ENCODE measurements around the gene CD52.
"Not testable (repeated sequence)": the region's sequence is repeated elsewhere in the genome, so short reads cannot be mapped to it uniquely, and the experiment has no call there.

The CD52 gene

DNA sequence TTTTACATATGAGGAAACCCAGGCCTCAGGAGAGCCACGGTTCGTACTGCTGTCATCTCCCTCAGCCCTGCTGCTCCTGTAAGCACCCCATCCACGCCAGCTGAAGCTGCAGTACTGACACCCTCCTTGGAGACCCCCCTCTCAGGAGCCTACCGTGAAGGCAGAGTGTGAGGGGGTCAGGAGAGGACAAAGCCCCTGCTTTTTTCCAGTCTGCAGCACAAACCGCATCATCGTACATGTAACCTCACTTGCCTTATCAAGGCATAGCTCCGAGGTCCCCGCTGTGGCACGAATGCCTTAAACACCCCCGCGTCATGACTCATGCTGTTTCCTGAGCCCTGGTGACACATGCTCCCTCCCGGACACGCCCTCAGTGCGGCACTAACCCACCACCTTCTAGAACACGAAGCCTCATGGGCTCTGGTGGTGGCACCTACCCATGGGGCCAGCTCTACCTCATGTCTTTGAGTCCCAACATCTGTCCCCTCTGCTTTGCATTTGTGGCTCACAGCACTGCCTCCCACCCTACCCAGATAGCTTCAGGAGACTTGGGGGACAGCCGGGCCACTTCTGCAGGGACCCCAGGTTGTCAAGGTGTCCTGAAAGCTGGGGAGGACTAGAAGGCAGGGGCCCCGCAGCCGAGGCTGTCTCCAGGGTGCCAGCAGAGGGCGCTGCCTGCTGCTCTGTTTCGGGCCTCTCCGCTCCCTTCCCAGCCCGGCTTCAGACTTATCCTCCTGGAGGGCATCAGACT lies 33.0 kb upstream of the CD52 start:
- peak; percentile 97 for DNase-seq (ENCODE audit: low read depth)

DNA sequence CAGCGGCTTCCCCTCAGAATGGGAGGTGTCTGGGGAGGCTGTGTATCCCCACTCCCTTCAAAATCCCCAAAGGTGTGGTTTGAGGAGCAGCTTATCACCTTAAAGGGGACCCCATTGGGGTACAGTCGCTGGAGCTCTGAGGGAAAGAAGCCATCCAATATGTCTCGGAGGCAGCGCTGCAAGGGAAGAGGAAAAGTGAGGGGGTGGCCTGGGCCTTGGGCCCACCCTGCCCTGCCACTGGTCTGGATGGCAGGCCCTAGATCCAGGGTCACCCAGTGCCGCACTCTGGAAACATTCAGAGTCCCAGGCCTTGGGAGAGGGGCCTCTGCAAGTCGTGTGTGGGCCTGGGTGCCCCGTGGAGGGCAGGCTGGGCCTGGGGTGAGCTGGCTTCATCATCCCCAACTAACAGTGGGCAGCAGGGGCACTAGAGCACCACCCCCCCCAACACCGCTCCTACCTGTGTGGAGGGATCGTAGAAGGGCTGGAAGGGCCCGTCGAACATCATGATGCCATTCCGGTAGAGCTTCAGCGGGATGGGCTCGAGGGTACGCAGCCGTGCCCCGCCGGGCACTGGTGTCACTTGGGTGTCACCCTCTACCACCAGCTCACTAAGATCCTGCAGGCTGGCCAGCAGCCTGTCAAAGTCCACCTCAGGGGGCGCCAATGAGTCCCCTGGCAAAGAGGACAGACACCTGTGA lies 32.2 kb upstream of the CD52 start:
- no peak for DNase-seq (ENCODE audit: low read depth)

DNA sequence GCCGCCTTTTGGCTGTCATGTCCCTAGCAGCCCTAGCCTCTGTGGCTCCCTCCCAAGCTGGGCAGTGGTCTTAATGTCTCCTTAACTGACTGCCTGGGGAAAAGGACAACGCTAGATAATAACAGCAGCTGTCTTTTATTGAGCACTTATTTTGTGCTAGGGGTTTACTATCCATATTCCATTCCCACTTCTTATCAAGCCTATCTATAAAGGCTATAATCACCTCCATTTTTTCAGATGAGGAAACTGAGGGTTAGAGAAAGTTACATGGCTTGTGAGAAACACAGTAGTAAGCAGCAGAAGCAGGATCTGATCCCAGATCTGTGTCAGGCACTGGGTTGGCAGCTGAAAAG lies 31.7 kb upstream of the CD52 start:
- DNase-seq (ENCODE audit: low read depth): no peak

DNA sequence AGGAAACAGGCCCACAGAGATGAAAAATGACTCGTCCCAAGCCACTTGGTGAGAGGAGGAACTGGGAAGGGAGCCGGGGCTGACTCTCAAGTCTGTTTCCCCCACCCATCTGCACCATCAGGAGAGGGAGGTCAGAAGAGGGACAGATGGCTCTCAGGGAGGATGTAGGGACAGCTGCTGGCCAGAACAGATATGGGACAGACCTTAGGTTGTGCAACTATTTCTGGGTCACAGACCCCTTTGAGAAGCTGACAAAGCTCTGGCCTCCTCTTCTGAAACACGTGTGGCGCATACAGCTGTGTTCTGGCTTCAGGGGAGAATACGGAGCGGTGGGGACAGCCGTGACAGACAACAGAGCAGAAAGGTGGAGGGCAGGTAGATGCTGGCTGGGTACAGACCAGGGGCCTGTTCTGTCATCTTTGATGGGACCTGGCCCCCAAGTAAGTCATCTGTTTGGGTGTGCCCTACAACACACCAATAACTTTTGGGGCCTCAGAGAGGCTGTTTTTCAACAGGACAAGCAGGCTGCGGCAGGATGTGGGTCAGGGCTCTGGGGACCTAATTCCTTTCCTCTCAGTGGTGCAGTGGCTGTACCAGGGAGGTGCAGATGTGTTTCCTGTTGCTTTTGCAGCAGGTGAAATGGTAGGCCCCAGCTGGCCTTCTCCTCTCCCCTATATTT lies 30.6 kb upstream of the CD52 start:
- peak; percentile 46 for DNase-seq (ENCODE audit: low read depth)

- no peak for DNase-seq (ENCODE audit: low read depth)
Observed at GRCh38 chr1:26287811-26288210, 29.9 kb upstream of the CD52 start.

DNA sequence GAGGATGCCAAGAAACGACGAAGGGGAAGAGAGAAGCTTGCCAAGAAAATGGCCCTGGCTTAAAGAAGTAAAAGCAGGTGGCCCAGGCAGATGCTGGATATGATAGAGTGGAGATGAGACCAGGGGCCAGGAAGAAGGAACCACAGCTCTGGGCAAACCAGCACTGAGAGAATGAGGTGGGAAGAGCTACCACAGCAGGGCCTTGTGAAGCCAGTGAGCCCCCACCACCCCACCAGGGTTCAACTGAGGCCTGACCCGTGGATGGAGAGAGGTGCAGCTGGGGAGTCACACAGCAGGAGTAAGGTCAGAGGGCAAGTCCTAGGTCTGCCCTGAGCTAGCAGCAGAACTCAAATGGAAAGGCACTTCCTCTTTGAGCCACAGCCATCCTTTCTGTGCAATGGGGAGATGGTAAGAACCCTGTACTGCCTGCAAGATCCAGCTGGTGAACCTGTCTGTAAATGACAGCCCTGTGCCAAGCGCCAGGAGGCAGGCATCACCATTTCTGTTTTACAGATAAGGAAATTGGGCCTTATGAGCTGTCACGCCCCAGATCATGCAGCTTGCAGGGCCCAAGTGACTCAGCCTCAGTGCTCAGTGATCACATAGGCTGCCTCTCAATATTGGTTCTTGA lies 29.3 kb upstream of the CD52 start:
- DNase-seq (ENCODE audit: low read depth): no peak

DNA sequence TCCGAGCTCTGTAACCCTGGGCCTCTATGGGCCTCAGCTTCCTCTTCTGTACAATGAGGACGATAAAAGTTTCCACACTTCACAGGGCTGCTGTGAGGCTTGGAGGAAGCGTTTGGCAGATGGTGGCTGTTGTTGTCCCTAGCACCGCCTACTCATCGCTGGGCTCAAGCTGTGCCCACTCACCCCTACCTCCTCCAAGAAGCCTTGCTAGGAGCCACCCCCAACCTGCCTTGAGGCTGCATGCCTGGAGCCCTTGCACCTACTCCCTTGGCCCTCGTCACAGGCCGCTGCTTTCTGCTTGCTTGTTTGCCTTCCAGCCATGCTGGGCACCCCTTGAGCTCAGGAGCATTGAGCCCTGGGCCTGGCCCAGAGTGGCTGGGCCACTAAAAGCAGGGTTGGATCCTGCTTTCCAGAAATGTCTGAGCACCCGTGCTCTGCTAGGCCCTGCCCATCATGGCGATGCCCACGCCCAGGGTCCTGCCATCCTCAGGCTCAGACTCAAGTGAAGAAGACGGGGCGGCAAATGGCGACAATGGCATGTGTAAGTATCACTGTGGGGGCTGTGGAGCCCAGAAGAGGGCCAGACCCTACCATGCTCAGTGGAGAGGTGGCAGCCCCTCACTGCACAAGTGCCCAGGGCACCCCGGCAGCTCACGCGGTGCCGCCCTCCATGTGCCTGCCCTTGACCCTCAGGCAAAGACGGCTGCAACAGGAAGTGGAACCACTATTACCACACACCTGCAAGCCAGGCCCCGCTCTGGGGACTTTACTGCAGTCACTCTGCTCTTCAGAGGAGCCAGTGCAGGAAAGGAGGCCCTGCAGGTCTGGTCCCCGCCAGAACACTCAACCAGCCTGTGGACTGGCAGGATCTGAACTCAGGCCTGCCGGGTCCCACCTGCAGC lies 28.3 kb upstream of the CD52 start:
- no peak for DNase-seq (ENCODE audit: low read depth)

DNA sequence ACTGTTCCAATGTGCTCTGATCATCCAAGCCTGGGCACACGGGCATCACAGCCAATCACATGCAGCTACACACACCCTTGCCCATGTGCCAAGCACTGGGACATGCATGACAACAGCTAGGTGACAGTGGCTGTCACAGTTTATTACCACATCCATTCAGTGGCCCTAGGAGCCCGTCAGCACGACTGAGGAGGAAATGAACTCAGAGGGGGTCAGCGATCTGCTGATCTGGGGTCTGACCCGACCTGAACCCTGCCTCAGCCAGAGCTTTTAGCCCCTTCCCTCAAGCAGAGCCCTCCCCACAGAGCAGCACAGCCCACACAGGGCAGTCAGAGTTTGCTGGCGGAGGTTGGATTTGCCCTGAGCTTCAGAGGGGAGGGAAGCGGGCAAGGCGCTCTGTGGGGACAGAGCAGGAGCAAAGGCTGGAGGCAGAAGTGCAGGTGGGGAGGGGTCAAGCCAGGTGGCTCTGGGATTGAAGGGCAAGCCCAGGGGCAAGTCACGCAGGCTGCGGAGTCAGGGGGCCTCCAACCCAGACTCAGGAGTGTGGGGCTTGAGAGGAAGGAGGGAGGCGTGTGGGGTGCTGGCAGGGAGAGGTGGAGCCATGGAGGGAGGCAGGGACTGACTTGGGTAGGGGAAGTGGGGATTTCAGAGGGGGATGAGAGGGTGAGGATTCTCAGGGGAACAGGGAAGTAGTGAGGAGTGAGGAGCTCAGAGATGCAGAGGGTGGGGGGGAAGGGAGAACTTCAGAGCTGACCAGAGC lies 27.5 kb upstream of the CD52 start:
- DNase-seq (ENCODE audit: low read depth): no peak

DNA sequence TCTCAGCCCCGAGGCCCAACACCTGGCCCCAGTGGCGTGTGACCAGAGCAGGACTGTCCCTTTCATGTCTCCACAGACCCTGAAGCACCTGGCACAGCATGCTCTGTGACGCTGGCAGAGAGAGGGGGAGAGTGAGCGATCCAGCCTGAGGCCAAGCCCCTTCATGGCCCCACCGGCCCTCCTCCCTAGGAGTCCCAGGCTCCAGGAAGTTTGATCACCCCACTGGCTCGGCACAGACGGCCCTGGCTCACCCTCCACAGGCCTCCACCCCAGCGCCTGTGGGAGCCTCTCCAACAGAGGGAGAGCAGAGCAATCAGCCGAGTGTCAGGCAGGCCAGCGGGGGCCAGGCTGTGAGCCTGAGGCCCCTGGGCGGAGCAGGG lies 26.9 kb upstream of the CD52 start:
- no peak for DNase-seq (ENCODE audit: low read depth)

DNA sequence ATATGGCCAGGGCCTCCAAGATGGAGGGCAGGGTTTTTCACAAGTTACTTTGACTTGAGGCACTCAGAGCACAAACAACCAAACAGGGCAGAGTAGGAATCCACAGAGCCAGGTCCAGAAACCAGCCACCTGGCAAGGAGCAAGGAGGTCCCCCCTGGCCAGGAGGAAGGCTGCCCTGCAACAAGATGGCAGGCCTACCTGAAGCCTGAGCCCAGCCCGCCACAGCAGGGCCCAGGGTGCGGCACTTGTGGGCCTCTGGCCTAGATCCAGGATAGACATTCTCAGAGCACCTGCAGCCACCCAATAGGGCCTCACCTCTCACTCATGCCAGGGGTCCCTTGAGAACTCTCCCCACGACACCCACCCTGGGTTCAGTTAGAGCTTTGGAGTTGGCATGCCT lies 26.3 kb upstream of the CD52 start:
- no peak for DNase-seq (ENCODE audit: low read depth)

DNA sequence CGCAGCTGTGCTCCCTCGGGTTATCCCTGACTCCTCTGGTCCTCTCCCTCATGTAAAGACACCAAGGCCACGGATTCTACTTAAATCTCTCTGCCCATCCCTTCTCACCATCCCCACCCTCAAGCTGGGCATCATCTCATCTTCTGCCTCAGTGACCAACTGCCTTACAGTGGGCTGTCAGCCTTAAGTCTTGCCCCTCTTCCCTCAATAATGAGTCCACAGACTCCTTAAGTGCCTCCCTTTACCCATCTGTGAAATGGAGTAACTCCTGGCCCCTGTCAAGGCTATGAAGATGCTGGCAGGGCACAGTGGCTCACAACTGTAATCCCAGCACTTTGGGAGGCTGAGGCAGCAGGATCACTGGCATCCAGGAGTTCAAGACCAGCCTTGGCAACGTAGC lies 25.8 kb upstream of the CD52 start:
- no peak for DNase-seq (ENCODE audit: low read depth)

DNA sequence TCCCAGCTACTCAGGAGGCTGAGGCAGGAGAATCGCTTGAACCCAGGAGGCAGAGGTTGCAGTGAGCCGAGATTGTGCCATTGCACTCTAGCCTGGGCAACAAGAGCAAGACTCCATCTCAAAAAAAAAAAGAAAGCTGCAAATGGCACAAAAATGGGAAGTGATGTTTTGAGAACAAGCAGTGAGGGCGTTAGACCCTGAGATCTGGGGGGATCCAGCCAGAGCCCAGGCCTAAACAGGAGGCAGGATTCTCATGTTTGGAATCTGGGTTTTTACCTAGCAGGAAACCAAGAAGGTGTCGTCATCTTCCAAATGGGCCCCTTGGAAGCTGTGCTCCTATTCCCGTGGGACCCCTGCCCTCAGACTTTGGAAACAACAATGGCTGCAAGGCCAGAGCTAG lies 25.0 kb upstream of the CD52 start:
- not testable (repeated sequence) for DNase-seq (ENCODE audit: low read depth)

DNA sequence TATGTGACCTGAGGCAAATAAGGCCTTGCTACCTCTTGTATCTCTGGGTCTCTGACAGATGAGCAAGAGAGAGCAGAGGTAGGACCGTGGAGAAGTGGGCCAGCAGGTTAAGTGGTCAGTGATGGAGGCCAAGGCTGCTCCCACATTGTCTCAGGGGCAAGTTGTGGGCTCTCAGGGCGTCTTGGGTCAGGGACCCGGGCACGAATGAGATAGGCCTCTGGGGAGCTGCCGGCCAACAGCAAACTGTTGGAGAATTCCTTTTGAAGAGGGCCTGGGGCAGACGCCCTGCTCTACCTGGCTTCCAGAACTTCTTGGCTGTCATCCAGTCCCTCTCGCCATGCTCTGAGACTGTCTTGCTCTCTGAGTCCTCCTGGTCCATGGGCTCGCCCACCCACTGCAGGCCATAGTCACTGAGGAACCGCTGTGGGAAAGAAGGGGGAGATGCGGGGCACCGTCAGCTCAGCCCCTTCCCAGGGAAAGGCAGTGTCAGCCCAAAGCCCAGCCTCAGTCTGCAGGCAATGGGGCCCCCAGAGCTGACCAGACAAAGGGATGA lies 23.8 kb upstream of the CD52 start:
- DNase-seq (ENCODE audit: low read depth): no peak

GRCh38 chr1:26295194-26296138 lies 22.3 kb upstream of the CD52 start:
- no peak for DNase-seq (ENCODE audit: low read depth)

DNA sequence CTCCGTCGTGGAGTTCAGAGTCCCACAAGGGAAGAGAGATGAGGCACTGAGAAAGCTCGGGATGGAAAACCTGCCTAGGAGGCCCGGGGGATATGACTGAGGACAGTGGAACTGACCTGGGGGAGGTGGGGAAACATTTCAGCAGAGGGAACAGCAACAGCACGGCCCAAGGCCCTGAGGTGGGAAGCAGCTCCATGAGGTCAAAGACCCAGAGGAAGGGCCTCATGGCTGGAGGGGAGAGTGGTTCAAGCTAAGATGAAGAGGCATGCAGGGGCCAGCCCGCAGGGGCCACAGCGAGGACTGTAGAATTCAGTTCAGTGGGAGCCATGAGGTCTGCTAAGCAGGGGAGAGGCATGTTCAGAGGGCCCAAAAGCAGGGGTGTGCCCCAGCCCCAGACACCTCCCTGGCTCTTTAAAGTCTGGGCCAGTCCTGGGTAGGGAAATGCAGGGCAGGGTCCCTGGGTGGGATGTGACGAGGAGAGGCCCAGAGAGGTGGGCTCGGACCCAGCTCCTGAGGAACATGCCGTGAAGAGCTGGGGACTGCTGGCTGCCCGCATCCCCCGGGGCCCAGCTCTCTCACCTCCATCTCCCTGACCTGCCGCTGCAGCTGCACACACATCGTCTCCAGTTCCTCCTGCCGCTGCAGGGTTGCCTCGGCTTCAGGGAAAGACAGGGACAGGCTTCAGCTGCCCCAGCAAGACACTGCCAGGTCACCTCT lies 21.3 kb upstream of the CD52 start:
- DNase-seq (ENCODE audit: low read depth): no peak

DNA sequence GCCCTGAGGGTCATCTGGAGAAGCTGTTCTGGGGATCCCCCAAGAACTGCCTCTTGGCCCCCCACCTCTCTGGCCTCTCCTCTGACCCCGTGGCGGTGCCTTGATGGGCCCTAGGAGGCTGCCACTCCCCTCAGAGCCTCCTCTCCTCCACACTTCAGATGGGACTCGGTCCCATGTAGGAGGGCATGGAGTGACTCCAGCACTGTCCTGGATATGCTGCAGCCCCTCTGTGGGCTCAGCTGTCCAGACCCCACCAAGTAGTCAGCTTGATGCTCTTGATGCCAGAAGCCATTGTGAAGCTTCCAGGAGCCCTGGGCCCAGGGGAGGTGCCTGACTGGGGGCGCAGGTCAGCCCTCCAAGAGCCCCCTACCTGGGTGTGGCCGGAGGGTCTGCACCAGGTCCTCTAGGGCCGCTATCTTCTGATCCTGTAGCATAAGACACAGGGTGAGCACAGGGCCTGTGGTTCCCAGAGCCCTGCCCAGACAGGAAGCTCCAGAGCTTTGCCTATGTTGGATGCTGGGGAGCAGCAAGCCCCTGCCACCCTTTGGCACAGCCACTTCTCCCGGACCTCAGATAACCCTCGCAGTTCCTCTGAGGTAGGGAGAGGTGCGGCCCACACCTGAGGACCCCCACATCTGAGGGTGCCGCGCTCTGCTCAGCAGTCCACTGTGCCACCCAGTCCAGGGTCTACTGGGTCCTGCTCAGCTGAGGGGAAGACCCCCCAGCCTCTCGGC lies 20.5 kb upstream of the CD52 start:
- DNase-seq (ENCODE audit: low read depth): no peak

DNA sequence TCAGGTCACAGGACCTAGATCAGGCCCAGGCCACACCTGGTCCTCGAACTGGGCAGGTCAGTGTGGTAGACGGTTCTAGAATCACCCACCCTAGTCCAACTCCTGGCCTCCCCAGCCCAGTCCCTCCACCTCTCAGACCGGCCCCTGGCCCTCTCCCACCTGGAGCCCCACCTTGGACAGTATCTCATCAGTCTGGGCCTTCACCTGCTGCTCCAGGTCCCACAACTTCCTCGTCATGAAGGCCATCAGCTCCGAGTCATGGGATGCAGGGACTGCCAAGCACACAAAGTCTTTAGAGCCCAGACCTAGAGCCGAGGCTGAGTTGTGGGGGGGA lies 20.0 kb upstream of the CD52 start:
- no peak for DNase-seq (ENCODE audit: low read depth)

DNA sequence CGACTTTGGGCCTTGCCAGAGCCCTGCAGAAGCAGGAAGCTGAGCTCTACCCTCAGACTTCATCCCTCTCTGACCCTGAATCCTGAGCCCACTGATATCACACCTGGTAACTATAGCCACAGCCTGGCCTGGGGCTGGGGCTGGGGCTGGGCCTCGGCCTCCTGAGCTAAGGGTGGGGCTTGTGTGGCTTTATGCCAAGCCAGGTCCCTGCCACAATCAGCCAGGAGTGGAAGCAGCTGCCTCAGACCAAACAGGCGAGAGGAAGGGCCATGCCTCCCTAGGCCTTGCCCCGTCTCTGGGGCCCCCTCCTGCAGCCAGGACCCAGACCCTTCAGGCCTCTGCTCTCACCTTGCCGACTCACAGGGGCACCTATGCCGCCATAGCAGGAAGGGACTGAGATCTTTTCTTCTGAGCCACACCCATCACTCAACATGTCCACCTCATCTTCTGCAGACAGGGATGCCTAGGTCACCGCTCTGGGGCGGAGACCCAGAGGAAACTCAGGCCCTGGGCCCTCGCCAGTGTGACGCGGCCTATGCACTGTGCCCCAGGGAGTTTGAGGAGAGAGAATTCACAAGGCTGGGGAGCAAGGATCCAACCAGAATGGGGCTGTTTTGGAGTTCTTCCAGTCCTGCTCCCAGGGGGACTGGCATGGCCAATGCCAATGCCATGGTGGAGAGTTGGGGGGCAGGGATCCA lies 17.0 kb upstream of the CD52 start:
- no peak for DNase-seq (ENCODE audit: low read depth)

Measured in EH (cell line).